GM19023 (cell line): ENCODE results near the gene ROBO4.

Experiments
- ATAC-seq: cut with Tn5 transposase; IDR thresholded peaks from one replicate; pipeline ENCODE4 v1.9.1; 2021; ENCODE audit warnings: mild to moderate bottlenecking, moderate library complexity; ENCODE audit not compliant: unreplicated experiment

The ROBO4 gene

DNA sequence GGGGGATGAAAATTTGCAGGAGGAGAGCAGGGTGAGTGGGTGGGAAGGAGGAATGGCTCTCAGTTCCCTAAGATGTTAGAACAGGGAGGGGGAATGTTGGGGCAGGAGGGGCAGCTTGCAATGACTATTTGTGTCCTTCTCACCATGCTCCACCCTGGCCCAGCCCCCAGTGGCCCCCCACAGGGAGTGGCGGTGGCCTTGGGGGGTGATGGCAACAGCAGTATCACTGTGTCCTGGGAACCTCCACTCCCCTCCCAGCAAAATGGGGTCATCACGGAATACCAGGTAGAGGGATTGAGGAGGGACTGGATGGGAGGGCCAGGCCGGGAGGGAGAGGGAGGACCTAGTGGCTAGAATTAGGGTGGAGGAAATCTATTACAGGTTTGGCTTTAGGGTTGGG, 22.3 kb downstream of the ROBO4 start:
- ATAC-seq = no peak

- no peak for ATAC-seq
Measured at GRCh38 chr11:124874571-124875255, 23.0 kb downstream of the ROBO4 start.

- no peak for ATAC-seq
Measured at GRCh38 chr11:124873951-124874350, 23.7 kb downstream of the ROBO4 start.

GRCh38 chr11:124872741-124873140, 24.9 kb downstream of the ROBO4 start:
- no peak for ATAC-seq

- no peak for ATAC-seq
Measured at GRCh38 chr11:124872280-124872679, 25.4 kb downstream of the ROBO4 start.

GRCh38 chr11:124870430-124870829, 27.2 kb downstream of the ROBO4 start:
- ATAC-seq = no peak

DNA sequence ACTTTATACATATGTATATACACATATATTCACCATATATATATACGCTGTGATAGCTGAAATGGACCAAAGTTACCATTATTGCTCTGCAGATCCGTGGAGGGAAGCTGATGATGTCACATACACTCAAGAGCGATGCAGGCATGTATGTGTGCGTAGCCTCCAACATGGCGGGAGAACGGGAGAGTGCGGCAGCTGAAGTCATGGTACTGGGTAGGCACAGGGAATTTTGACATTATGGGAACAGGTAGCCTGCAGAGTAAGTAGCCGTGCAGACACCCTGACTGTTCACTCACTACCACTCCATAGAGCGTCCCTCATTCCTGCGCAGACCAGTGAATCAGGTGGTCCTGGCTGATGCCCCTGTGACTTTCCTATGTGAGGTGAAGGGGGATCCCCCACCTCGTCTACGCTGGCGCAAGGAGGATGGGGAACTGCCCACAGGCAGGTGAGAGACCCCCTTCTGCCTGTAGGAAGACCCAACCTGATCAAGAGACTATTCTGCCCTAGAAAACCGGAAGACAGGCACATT, 27.7 kb downstream of the ROBO4 start:
- ATAC-seq = no peak

- no peak for ATAC-seq
Measured at GRCh38 chr11:124869331-124869730, 28.3 kb downstream of the ROBO4 start.

DNA sequence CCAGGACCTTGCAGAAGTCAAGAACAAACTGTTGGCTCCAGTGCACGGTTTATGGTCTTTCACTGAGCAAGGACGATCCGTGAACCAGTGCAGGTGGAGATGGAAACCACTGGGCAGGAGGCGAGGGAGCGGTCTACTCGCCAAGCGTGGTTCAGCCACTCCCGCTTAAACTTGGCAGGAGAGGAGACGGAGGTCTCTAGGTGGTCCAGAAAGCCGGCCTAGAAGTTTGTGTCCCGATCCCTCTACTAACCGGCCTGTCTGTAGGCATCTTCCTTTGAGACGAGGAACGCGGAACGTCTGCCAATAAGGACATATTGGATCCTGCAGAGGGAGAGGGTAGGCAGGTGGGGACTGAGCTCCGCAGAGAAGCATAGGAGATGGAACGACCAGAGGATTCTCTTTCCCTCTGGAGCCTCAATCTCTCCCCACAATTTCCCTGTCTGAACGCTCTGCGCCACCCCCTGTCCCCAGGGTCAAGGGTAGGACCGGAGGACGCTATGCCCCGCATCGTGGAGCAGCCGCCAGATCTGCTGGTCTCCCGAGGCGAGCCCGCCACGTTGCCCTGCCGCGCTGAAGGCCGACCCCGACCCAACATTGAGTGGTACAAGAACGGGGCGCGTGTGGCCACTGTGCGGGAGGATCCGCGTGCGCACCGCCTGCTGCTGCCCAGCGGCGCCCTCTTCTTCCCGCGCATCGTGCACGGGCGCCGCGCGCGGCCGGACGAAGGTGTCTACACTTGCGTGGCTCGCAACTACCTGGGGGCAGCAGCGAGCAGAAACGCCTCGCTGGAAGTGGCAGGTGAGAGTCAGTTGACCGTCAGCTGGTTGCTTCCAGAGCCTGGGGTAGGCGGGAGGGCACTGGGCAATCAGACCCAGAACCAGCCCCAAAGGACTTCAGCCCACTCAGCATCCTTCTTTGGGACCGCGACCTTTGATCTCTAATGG, 29.1 kb downstream of the ROBO4 start:
- ATAC-seq = no peak

DNA sequence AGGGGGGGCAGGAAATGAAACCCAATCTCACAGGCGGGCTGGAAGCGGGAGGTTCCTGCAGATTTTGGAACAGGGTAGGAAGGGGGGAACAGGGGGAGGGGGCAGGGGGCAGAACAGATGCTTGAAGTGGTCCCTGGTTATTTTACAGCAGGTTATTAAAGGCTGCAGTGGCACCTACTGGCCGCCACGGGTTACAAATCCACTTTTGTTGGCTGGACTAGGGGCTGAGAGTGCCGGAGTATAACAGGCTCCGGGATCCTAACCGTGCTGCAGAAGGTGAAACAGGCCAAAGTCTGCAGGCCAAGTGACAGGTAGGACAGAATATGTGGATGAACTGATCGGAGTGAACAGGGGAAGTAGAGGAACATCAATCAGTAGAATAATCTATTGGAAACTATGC, 30.0 kb downstream of the ROBO4 start:
- ATAC-seq = no peak

GRCh38 chr11:124865902-124866851, 31.5 kb downstream of the ROBO4 start:
- ATAC-seq = no peak

DNA sequence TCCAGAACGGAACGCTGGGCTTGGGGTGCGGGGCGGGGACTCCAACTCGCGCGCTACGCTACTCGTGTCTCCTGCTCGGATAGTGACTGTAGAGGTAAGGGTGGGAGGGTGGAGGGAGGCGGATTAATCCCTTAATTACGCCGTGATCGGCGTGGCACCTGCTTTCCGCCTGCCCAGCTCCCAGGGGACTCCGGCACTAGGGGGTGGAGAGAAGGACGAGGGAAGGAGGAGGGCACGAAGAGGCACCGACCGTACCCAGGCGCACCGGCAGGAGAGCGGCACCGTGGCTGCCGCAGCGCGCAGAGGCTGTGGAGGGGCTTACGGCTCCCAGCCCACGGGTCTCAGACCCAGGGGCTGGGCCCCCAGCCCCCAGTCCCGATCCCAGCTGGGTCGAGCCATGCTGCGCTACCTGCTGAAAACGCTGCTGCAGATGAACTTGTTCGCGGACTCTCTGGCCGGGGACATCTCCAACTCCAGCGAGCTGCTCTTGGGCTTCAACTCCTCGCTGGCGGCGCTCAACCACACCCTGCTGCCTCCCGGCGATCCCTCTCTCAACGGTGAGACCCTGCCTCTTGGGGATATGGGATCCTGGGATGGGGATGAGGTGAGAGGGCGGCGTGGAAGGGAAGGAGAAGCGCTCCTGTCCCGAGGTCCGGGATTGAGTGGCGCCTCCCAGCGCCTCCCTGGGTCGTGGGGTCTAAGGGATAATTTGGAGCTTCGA, 32.3 kb downstream of the ROBO4 start, which contains the start of gene ROBO3:
Gene ROBO3, plus strand, starts transcription at position 252 of the 721 bp plus-strand sequence. Its CDS starts 146 bp downstream, at position 398.
- no peak for ATAC-seq

GRCh38 chr11:124864892-124865180, 32.8 kb downstream of the ROBO4 start:
- ATAC-seq = no peak

DNA sequence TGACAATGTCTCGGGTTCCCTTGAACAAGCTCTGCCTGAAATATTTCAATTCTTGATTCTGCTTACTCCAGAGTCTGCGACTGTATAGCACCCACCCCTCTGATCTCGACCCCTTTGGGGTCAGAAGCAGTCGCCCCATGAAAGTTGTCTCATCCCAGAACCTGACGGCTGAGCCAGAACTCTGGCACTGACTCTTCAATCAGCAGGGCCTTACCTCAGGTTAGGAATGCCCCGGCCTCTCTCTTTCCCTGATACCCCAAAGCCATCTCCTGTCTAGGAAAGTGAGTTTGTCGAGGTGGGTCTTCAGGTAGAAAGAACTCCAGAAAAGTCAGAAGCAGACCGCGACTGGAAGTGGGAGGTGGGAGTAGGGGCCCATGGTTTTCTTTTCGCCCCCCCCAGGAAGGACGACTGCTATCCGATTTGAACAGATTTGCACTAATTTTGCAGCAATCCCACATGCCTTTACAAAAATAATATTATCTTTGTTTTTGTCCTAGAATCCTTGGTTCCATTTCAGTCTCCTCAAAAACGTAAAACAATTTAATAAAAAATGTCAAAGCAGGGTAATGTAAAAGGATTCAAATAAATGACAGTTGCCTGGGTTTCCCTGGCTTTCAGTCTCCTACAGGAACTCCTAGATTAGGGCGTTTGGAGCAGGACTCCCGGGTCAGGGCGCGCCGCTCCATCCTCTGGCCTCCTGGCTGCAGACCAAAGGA, 33.3 kb downstream of the ROBO4 start:
- no peak for ATAC-seq

GRCh38 chr11:124863826-124864165, 33.9 kb downstream of the ROBO4 start:
- ATAC-seq = no peak

DNA sequence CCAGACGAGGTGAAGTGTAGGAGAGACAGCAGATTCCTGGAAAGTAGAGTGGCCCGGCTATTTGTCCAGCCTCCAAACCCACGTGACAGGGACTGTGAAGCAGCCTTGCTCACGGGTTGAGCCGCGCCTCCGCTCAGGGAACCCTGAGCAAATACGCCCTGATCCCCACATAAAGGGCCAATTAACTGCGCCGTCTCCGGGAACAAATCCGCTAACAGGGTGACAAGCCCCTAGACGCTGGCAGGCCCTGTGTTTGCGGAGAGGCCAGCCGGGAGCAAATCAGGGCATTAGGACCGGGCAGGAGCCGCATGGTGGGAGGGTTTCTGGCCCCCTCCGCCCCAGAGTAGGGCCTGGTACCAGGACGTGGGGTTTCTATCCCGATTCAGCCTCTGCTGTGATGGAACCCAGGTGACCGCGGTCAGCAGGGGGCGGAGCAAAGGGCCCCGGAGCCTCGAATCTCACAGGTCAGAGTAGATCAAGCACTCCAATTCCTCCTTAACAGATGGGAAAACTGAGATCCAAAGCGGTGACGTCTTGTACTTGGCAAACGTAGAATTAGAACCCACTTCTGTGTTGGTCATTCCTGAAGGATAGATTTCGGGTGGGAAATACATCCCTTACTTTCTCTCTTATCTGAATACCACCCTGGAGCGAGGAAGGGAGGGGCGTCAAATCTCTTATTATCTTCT, 34.4 kb downstream of the ROBO4 start:
- ATAC-seq = no peak

- ATAC-seq = no peak
Measured at GRCh38 chr11:124861670-124862069, 36.0 kb downstream of the ROBO4 start.

- no peak for ATAC-seq
Measured at GRCh38 chr11:124859171-124859570, 38.5 kb downstream of the ROBO4 start.

GRCh38 chr11:124846070-124846673, 51.5 kb downstream of the ROBO4 start:
- ATAC-seq = no peak
